ENCODE measurements around the gene MTUS2.

DNA sequence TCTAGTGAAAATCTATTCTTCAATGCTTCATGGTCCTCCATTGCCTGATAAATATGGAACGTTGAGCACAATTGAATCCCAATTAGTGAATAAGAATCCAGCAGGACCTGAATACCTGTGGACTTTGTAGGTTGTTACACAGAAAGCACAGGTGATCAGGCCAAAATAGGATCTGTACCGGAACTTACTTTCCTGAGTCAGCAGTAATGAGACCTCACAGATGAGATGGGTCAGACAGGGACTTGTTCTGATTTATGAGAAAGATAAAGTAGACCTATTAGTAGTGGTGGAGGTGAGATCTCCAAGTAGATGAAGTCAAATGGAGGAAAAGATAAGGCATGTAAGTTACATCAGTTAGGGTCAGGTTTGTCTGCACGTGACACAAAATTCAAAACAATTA, 351.1 kb downstream of the MTUS2 start:
- TF ChIP-seq, protein P1, sequence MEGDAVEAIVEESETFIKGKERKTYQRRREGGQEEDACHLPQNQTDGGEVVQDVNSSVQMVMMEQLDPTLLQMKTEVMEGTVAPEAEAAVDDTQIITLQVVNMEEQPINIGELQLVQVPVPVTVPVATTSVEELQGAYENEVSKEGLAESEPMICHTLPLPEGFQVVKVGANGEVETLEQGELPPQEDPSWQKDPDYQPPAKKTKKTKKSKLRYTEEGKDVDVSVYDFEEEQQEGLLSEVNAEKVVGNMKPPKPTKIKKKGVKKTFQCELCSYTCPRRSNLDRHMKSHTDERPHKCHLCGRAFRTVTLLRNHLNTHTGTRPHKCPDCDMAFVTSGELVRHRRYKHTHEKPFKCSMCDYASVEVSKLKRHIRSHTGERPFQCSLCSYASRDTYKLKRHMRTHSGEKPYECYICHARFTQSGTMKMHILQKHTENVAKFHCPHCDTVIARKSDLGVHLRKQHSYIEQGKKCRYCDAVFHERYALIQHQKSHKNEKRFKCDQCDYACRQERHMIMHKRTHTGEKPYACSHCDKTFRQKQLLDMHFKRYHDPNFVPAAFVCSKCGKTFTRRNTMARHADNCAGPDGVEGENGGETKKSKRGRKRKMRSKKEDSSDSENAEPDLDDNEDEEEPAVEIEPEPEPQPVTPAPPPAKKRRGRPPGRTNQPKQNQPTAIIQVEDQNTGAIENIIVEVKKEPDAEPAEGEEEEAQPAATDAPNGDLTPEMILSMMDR (conservative IDR thresholded peaks at IDR 0.05; ENCODE audit: low read length), result no peak
- no peak for TF ChIP-seq EZH2phosphoT487 (IDR thresholded peaks at IDR 0.05; ENCODE audit: borderline replicate concordance)
